IPS-NIHi7 (cell line): ENCODE data around the gene LMX1B.
"Not testable (repeated sequence)": the region's sequence is repeated elsewhere in the genome, so short reads cannot be mapped to it uniquely, and the experiment has no call there.

Experiments
- DNase-seq: peaks from one replicate; pipeline ENCODE4 v3.0.0; 2012; ENCODE audit warnings: mixed read lengths; ENCODE audit errors: extremely low spot score

LMX1B gene

DNA sequence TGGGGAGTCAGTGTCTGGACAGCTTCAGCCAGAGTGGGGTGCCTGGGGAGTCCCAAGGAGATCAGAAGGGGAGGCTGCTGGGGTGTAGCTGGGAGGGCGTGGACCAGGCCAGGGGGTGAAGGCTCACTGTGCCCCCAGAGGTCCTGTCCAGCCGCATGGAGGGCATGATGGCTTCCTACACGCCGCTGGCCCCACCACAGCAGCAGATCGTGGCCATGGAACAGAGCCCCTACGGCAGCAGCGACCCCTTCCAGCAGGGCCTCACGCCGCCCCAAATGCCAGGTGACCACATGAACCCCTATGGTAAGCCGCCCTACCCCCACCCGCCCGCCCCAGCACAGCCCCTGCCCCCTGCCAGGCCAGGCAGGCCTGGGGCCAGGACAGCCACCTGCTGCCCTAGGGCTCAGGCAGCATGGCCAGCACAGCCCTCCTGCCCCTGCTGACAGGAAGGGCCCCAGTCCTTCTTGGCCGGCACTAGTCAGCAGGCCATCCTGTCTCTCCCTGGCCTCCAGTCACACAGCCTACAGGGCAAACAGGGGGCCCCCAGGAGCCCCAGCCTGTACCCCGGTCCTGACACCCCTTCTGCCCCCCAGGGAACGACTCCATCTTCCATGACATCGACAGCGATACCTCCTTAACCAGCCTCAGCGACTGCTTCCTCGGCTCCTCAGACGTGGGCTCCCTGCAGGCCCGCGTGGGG is 82.1 kb downstream of the LMX1B start:
- DNase-seq, result no peak

DNA sequence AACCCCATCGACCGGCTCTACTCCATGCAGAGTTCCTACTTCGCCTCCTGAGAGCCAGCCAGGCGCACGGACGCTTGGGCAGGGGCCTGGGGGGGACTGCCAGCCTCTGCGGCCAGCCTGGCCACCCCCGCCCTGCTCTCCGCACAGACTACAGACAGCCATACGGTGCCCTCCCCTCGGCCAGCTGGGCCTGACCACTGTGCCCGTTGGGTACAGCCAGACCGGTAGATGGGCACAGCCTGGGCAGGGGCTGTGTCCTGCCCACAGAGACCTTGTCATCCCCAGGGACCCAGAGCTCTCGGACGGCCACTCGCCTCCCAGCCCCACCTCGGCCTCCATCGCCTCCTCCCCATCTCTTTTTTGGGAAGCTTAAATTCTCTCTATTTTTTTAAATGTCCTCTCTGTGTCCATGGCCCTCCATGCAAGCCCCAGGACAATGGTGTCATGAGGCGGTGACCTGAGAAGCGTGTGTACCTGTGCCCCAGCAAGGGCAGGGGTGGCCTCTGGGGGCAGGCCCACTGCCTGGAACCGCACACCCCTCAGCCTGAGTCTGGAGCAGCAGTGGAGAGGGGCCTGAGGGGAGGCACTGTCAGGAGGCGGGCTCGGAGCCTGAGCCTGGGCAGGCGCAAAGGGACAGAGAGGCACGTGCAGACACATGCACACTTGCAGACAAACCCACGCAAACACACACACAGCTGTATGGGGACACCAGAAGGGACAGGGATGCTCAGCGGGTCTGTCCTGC is 82.8 kb downstream of the LMX1B start:
- DNase-seq, result no peak

DNA sequence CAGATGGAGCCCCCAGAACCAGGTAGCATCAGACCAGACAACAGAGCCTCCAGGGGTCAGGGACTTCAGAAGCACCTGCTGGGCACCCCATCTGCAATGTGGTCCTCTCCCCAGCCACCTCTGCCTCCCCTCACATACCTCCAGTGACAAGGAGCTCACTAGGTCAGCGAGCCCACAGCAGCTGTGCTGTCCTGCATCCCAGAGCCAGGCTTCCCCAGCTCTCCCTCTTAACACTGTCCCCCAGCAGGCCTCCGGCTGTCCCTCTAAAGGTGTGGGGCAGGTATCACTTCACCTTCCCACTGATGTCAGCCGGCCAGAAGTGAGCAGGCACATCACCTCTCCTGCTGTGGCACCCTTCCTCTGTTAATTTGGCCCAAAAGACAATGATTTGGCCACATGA is 83.6 kb downstream of the LMX1B start:
- DNase-seq, result no peak

DNA sequence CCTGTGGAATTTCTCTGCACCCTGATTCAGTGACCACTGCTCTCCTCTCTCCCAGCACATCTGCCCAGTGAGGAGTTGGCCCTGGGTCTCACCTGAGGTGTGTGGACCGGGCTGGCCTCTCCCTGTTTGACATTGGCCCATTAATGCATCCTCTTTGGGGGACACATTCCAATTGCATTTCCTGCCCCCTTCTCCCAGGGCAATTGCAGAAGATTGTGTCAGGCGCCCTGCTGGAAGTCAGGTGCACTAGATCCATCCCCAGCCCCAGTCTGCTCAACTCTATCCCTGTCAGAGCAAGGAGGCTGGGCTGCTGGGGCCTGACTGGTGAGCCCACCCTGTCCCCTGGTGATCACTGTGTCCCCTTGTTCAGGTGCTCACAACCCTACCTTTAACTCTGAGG is 84.5 kb downstream of the LMX1B start:
- DNase-seq, result no peak

DNA sequence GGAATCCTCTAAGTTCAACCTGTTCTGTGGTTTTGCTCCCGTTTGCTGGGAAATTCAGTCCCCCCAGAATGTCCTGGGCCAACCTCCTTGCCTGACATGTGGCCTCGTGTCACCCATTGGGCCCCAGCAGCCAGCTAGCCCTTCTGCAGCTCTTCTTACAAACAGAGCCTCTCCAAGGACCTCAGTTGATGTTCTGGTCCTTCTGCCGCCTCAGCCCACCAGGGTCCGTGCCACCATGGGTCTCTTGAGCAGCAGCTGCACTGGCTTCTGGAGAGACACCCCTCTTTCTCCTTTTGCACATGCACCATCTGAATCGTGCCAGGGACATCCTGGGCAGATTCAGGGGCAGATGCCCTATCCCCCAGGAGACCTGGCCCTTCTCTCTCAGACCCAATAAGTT is 85.0 kb downstream of the LMX1B start:
- DNase-seq, result no peak

DNA sequence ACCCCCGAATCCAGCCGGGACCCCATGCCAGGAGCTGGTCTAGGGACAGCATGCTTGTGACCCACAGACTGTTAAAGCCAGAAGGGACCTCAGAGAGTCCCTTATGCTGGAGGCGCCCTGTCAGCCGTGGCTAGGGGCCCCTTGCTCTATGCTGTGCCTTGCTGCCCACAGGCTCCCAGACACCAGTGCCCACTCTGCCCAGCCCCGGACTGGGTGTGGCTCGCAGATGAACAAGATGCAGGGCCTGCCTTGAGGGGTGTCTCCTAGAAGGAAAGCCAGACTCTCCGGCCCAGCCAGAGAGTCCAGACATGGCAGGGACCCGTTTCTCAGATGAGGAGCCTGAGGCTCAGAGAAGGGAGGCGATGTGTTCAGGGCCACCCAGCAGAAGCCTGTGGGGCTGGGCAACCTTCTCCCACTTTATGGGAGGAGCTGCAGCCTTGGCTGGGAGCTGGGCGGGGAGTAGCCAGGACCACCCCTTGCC is 85.7 kb downstream of the LMX1B start:
- DNase-seq, result no peak

DNA sequence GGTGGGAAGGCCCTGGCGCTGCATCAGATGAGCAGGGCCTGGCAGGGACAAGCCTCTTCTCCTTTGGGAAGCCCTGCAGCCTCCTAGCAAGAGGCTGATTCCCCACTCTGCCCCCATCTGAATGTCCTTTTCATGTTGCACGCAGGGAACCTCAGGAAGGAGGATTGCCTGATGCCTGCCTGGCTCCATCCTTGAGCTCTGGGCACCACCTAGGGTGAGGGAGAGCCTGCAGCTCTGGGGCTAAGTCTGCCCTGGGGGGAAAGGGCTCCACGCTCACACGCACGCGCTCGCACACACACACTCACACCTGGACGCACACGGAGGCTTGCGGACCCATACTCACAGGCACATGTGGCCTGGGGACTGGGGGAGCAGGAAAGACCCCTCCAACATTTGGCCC is 86.6 kb downstream of the LMX1B start:
- no peak for DNase-seq

DNA sequence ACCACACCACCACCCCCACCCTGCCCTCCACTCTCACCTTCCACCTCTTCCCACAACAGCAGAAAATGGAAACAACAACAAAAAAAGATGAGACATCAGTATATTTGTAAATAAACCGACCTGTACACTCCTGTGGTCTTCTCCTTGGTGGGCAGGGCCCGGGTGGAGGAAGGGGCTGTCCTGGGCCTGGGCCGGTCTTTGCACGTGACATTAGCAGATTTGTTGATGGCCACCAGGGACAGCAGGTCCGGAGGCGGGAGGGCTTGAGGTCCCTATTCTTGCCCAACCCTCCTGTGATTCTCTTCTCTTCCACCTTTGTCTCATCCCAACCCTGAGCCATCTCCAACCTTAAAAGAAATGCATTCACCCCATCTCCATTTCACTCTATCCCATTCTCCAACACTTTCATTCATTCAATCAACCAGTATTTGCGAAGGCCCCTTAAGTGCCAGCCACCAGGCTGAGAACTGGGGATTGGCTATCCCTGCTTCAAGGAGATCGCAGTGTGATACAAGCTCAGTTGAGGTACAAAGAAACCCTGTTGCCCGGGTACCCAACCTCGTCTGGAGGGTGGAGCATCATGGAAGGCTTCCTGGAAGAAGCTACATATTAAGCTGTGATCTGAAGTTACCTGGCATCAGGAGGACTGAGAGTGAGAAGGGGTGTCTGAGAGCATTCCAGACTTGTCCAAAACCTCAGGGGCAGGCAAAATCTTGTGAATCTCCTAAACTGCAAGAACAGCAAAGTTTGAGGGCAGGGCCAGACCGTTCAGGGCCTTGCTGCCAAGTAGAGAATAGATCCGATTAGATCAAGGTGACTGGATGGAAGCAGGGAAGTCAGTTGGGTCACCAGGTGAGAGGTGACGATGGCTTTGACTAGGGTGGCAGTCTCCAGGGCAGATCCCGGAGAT is 87.4 kb downstream of the LMX1B start:
- DNase-seq, result no peak

DNA sequence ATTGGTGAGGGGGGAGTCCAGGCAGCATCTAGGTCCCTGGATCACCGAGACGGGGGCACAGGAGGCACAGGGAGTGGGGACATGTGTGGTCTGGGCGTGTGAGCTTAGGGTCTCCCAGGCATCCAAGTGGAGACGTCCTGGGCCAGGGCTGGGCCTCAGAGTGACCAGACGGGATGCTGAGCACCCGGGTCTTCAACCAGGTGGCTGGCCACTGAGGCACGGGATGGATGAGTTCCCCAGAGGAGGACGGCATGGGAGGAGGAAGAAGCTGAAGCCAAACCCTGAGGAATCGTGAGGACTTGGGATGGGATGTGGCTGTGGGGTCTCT is 88.0 kb downstream of the LMX1B start:
- no peak for DNase-seq

DNA sequence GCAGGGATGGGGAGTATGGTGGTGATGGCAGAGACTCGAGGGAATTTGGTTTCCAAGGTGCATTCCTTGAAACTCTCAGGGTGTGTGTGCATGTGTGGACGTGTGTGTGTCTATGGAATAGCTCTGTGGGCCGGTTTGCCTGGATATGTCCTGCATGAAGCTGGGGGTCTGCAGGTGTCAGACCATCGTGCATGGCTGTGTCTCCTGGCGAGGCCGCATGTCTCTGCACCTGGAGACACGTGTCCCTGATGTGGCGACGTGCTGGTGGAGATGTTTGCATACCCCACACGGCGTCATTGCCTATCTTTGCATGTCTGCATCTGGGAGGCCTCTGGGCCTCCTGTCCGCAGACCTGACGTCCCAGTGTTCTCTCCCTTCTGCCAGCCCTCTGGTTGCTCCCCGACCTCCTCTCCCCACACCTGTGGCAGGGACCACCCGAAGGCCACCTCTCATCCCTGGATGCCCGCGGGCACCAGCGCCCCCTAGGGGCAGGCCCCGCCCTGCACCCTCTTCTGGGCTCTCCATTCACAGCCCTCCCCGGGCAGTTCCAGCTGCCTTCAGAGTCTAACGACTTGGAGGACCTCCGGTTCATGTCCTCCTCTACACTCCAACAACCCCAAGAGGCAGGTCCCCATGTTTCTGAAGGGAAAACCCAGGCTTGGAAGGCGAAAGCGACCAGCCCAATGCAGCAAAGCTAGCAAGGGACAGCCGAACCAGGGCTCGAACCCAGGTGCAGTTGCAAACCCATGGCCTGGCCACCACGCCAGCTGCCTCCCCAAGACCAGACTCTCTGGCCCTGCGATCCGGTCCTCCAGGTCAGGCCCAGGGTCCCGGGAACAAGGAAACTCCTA is 88.6 kb downstream of the LMX1B start:
- DNase-seq, result peak; percentile 86

DNA sequence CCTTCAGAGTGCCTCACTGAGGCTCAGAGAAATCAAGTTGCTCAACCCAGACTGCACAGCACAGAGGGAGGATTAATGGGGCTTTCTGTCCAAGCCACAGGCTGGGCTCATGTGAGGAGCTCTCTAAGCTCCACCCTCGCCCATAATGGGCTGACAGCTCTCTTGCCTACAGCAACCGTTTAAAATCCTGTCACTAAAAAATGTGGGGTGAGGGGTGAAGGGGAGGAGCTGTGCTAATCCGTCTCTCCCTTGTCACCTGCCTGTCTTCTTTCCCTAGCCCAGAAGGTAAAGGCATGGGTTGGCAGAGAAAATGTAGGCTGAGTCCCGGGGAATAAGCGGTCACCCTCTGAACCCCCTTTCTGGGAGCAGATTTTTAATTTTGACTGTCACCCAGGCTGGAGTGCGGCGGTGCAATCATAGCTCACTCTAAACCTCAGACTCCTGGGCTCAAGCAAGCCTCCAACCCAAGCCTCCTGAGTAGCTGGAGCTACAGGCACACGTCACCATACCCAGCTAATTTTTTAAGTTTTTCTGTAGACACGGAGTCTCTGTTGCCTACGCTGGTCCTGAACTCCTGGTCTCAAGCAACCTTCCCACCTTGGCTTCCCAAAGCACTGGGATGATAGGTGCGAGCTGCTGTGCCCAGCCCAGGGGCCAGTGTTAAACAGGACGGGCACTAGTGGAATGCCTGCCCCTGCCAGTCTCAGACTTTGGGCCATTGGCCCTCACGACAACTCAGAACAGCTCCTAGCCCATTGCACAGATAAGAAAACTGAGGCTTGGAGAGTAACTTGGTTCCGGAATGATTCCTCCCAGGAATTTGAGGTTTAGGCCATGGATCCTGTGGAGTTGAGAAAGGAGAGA is 89.5 kb downstream of the LMX1B start:
- no peak for DNase-seq

DNA sequence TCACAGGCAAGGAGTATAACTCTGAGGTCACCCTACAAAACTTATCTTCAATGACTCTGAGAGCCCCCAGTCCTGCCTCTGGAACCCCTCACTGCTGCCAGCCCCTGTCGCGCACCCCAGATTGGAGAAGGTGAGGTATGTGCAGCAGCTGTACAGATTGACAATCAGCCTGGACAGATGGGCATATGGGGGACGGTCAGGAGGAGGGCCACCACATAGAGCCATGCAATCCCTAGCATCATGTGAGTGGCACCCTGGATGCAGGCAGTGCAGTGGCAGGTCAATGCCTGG is 90.1 kb downstream of the LMX1B start:
- DNase-seq, result no peak

DNA sequence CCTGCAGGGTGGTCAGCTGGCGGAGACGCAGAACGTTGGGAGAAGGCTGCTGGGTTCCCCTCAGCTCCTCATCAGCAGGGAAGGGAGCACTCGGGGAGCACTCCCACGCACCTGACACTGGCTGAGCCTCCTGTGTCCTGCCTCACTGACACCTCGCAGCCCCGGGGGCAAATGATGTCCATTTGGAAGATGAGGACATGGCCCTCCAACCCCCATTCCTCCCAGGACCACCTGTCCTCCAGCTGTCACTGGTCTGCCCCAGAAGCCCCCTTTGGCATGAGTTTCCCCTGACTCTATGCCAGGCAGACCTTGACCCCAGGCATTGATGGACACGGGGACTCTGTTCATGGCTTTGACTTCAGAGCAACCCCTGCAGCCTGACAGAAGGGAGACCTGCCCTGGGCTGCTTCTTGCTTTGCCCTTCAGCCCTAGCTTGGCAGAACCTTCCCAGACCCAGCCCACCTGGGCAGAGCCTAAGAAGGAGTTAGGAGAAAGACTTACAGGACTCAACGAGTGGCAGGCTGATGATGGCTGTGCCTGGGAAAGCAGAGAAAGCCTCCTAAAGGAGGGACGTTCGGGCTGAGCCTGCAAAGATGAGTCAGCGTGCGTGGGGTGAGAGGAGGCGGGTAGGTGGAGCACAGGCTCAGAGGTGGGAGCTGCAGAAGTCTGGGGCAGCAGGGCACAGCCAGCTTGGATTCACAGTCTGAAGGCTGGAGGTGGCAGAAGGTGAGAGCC is 90.6 kb downstream of the LMX1B start:
- no peak for DNase-seq

DNA sequence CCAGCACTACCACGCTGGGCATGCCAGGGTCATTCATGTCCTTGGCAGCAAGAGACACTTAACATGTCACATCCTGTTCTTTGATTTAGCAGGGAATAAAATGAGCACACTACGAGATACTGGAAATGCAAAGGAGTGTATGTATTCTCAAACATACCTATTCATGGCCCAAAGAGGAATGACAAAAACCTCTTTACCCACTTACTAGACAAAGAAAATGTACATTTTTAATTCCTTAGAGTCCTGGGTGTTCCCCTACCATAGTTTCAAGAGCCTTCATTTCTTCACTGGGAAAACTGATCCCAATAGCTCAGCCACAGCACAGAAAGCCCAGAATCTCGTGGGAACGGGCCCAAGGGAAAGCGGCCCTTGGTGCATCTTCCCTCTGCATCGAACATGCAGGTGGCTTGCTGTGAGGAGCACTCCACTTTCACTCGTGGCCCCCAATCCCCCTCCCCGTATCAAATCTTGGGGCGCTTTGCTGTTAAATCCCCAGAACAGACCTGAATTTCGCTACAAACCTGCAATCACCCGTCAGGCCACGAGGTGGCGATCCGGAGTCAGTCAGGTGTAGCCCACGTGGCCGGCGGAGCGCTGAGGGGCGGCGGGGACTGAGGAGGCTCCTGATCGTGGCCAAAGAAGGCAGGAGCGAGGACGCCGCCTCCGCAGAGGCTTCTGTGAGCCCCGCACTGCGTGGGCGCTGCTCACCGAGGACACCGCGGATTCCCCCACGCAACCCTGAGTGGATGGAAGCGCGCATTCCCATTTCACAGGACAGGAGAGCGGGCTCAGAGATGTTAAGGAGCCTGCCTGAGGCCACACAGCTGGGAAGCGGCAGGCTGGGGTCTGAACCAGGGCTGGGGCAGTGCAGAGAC is 91.4 kb downstream of the LMX1B start:
- peak; percentile 89 for DNase-seq

DNA sequence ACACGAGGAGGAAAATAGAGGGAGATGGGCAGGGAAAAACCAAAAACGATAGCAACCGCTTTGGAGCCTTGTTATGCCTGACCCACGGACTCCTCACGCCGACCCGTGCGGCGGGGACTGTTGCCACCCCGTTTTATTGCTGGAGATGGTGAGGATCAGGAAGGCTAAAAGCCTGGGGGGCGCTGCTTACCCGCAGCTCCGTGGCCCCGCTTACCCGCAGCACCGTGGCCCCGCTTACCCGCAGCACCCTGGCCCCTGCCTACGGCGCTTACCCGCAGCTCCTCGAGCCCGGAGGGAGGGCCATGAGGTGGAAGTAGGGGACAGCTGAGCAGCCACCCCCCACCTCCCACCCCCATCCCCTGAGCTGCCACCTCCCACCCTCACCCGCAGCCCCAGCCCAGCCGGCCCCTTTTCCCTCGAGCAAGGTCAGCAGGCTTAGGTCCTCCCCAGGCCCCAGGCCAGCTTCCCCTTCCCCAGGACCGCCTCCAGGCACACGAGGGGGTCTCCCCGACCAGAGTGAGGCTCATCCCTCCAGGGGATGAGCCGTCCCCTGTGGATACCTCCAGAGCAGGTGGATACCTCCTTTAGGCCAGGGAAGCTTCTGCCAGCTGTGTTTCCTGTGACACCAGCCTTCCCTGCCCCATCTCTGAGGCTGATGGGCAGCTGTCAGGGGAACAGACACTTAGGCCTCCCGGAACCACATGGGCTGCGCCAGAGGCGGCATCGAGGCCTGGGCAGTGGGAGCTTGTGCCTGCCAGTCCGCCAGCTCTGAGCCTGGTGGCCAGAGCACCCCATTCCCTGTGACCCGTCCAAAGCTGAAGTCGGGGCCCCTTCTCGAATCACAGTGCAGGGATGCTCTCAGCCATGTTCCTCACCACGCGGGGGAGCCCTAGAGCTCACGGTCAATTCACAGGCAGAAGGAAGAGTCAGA is 92.3 kb downstream of the LMX1B start:
- peak; percentile 73 for DNase-seq

DNA sequence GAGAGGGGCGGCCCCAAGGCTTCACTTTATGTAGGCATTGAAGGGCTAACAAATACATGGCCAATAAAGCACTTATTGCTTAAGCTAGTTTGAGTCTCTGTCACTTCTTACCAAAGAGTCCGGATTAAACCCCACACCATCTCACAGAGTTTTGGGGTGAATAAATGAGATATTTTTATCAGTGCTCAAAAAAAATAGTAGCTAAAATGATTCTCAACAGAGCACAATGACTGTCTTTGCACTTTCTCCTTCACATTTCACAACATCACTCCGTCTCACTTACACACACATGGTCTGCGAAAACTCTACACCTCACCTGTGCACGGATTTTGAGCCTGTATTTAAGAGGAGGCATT is 92.9 kb downstream of the LMX1B start:
- DNase-seq, result no peak

DNA sequence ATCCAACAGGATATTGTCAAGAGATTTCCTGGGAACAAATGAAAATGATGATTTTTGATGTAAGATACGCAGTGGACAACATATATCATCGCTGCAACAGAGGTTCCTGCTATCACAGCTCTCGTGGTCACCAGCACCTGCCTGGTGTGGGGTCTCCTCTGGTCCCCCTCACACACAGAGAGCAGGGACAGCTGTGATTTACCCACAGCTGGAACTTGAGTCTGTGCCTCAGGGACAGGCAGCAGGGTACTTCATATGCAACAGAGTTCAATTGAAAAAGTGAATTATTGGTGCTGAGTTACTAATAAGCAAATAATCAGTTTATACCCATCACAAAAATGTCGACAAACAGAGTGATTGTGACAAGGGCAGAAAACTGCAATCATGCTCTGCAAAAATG is 93.4 kb downstream of the LMX1B start:
- no peak for DNase-seq

DNA sequence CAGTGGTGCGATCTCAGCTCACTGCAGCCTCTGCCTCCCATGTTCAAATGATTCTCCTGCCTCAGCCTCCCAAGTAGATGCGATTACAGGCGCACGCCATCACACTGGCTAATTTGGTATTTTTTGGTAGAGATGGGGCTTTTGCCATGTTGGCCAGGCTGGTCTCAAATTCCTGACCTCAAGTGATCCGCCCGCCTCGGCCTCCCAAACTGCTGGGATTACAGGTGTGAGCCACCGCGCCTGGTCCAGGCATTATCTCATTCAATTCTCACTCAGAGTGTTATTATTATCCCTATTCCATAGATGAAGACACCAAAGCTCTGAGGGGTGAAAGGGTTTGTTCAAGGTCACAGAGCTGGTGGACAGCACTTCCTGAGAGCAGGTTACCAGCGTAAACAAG is 94.0 kb downstream of the LMX1B start:
- not testable (repeated sequence) for DNase-seq
